HG03558 (cell line): ENCODE measurements around the gene SCD.

Source experiments
- ATAC-seq: cut with Tn5 transposase; IDR thresholded peaks from one replicate; pipeline ENCODE4 v1.9.1; 2021; ENCODE audit warnings: moderate number of reproducible peaks; ENCODE audit not compliant: unreplicated experiment; ENCODE audit errors: extremely low read depth

Gene SCD

DNA sequence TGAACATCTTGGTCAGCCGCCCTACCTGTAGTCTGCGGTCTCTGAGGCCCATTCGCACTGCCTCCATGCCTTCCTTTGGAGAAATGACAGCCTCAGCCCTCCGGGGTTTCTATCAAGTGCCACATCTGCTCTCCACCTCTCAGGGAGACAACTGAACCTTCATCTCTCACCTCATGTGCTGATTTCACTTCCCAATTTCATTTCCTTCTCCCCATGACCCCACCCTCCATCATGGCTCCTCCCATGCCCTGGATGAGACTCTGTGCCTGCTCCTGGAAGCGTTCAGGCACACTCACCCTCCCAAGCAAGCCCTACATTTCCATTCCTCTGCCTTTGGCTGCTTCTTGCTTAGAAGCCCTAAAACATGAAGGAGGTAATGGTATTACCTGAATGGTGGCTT, 7.8 kb upstream of the SCD start:
- no peak for ATAC-seq

DNA sequence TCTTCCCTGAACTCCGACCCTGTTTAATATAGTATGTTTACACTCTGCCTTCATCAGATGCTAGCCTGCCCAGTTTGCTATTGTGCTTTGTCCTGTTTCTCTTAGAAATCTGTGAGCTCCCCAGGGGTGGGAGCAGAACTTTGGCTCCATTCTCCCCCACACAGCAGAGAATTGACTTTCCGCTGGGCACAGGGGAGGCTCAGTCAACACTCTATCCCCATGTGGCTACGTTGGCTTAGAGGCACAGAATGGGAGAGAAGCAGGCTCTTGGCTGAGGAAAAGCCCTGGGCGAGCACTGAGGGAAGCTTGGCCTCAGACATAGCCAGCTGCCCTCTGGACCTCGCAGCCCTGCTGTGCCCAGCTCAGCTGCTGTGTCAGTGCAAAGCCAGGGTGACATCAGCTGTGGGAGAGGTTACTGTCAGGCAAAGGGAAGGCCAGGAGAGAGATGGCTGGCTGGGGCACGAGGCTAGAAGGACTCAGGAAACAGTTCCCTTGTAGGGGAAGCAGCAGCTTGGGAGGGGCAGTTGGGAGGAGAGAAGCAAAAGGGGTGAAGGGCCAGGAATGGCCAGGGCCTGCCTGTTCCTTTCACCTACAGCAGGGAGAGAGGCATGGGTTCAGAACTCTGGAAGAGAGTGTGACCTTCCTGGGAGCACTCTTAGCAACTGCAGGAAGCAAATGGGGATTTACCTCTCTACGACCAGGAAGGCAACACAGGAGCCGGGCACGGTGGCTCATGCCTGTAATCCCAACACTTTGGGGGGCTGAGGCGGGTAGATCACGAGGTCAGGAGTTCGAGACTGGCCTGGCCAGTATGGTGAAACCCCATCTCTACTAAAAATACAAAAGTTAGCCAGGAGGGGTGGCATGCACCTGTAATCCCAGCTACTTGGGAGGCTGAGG, 5.8 kb upstream of the SCD start:
- ATAC-seq, result no peak

DNA sequence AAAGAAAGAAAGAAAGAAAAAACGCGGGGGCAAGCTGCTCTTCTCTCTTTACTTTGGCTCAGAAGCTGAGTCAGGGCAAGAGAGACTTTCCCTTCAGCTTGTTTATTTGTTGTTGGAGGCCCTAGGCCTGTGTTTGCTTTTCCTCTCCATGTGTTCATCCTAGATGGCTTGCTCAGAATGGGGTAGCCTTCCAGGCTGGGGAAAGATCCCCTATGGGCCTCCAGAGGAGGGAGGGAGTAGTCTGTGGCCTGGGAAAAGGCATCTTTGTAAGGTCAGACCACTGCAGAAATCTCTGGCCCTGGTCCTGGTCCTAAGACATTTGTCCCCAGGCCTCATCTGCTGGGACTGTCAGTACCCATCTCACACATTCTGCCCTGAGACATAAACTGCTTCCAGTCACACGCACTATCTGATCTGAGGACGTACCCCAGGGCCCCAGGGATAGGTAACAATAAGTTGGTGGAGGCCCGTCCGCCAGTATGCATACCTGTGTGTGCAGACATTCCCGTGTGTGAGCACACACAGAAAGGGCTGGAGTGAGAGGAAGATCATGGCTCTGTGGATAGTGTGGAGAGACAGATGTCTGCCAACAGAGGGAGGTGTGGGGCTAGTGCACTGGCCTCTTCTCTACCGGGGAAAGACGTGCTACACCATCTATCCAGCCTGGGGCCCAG, 4.9 kb upstream of the SCD start:
- ATAC-seq, result no peak

DNA sequence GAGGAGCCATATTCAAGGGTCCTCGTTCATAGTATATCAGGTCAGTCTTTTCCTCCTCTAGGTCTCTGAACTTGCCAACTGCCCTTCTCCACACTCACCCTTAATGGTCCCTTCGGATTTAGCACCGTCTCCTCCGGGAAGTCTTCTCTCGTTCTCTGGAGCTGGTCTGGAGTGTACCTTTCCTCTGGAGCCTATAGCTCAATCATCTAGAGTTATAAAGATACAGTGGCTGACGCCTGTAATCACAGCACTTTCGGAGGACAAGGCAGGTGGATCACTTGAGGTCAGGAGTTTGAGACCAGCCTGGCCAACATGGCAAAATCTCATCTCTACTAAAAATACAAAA, 4.4 kb upstream of the SCD start:
- no peak for ATAC-seq

DNA sequence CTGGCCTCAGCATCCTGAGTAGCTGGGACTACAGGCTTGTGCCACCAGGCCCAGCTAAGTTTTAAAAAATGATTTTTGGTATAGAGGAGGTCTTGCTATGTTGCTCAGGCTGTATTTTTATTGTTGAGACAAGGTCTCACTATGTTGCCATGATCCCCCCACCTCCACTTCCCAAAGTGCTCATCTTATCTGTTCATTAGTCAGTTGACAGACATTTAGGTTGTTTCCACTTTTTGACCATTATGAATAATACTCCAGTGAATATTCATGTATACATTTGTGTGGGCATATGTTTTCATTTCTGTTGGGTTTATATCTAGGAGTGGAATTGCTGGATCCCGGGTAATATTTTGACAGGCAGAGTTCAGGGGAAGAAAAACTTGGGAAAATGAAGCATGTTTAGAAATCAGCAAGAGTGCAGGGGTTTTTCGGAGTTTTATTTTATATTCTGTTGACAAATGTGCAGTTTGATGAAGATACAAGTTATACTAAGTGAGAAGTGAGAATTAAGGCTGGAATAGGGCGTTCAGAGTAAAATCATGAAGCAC, 2.7 kb upstream of the SCD start:
- no peak for ATAC-seq

DNA sequence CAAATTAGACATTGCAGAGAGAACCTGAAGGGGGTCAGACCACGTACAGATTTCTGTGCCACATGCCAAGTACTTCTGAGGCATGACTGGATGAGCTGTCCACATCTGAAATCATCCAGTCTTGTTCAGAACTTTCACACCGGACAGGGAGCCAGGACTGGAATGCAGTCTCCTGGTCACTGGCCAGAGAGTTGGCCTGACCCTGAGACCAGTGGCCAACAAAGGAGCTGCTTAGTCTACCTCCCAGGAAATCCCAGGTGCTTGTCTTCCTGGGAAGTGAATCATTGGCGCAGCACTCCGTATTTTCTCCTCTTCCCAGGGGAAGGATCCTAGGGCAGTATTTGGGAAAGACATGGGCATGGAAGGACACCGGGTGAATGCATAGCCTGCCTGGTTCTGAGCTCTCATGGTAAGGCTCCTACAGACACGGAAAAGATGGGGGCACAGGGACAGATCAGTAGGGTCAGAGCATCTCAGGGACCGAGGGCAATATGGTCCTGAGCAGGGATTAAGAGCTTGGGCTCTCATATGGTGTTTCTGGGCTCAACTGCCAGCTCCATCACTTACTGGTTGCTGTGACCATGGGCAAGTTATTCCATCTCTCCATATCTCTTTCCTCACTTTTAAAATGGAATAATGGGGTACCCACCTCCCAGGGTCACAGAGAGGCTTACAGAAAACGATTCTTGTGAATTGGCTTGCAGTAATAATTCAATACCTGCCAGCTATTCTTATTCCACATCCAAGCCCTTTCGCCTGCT, 1.3 kb upstream of the SCD start:
- no peak for ATAC-seq

DNA sequence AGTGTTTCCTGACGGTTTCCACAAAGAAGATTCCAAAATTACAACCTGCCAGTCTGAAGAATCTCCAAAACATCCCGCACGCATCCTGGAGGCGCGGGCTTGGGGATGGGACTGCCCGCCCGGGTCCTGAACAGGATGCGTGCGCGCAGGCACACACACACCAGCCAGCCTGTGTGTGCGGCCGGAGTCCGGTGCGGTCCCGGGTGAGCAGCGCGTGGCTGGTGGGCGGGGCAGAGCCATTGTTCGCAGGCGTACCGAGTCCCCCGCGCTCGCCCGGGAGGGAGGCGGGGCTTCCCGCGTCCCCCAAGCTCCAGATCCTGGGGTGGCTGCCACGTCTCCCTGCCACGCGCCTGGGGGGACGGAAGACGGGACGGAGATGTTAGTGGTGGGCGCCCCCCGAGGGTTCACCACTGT, 675 bp upstream of the SCD start:
- ATAC-seq, result peak; percentile 24

DNA sequence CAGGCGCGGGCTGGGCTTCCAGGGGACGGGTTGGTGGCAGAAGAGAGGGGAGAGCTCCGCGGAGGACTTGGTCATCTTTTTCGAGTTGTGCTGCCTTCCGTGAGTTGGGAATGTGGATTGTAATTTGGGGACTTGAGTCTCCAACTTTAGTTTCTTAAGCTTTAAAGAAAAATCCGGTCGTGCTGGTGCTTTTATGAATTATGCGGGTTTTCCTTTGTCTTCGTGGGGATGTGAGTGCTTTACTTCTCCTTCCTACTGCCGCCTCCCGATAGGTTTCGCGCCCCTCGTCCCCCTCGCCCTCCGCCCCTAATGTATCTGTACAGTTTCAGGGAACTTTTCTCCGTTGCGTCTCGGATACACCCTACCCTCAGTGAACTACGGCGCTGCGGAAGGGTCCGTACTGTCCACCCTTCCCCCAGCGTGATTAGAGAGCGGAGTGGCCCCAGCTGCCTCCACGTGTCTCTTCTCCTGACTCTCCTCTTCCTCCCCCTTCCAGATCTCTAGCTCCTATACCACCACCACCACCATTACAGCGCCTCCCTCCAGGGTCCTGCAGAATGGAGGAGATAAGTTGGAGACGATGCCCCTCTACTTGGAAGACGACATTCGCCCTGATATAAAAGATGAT, 649 bp downstream of the SCD start:
- no peak for ATAC-seq

DNA sequence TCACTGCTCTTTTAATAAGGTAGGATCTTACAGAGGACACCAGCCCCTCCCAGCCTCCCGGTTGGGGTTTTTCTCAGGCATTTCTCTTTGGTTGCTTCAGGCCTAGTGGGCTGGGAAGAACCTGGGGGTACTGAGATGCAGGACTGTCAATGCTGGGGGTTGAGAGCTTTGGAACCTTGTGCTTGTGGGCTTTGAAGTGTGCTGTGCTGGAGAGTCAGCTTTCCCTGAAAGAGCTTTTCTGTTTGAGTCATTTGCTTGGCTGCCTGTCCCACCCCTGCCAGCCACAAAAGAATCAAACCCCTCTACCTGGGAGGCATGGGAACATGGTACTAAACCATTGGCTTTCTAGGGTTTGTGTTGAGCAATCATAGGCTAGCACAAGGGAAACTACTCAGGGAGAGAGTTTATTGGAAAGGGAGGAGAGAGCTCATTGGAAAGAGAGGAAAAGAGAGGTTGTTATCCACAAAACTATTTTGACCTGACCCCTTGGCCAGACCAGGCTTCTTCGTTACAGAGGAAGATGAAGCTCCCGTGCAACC, 1.4 kb downstream of the SCD start:
- no peak for ATAC-seq

DNA sequence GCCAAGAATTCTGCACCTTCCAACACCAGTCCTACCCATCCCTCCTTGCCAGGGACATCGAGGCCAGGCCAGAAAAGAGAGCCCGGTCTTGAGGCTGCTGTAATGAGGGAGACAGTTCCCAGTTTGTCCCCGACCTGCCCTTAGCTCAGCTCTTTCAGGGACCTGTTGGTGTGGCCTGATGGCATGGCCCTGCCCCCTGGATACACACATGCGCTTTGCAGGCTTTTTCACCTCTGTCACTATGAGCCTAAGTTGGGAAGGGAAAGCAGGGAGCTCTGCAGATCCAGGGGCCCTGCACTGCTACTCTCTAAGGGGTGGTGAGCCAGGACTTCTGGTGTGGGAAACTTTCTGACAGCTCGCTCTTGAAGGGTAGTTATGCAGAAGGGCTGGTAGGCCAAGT, 2.1 kb downstream of the SCD start:
- no peak for ATAC-seq

DNA sequence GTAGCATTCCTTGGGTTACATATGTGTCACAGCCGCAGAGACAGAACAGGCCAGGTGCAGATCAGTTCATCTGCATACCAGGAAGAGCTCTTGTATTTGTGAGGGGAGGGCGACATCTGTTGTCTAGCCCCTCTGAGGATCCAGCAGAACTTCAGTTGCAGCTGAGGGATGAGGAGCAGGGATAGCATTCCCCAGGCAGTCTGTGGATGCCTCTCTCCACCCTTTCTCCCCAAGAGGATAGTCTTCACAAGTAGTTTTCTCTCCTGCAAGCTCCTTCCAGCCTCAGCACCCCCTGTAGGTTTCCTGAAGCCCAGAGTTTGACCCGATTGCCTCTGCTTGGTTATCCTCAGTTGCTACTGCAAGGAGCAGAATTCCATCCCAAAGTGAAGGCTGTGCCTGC, 2.6 kb downstream of the SCD start:
- no peak for ATAC-seq

DNA sequence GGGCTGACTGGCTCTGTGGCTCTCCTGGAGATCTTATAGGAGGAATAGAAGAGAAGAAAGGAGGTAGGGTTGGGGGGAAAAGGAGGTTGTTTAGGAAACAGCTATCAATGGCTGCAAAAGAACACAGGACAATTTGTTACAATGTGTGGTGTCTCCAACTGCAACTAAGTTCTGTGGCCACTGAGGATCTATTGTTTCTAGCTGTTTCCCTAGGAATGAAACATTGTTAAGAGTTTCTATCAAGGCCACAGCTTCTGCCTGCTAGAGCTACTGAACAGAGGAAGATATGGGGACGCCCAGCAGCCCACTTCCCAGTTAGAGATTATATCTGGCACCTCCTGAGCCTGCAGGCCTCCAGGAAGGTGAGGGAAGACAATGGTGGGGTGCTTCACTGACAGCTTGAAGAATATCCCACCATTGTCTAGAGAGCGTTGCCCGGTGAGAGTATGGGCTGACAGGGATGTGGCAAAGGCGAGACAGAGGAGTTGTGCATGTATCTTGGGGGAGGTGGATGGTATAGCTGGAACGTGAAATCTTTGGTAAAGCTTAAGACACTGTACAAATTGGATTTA, 4.0 kb downstream of the SCD start:
- ATAC-seq, result no peak

DNA sequence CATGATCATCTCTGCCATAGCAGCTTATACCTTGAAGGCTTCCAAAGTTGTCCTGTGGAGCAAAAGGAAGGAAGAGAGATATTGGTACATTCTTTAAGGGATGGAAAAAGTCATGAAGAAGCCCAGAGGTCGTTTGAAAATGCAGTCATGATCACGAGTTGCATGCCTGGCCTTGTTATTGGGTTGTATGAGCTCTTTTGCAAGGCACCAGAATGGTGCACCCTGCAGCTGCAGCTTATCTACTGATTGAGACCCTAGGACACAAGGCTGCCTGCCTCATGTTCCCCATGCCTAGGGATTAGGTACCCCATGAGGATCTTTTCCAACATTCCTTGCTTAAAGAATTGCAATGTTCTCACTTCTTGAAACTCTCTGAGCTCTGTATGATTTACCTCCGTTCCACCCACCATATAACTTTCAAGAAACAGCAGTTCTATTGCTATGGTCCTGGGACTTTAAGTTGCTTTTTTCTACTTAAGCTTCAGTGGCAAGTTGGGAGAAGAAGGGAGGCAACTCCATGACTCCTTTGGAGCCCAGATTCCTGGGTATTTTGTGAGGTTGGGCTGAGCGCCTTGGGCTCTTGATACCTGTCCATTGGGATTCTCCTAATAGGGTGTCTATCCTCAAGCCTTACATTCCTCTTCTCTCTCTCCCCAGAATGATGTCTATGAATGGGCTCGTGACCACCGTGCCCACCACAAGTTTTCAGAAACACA, 6.9 kb downstream of the SCD start:
- ATAC-seq, result no peak

DNA sequence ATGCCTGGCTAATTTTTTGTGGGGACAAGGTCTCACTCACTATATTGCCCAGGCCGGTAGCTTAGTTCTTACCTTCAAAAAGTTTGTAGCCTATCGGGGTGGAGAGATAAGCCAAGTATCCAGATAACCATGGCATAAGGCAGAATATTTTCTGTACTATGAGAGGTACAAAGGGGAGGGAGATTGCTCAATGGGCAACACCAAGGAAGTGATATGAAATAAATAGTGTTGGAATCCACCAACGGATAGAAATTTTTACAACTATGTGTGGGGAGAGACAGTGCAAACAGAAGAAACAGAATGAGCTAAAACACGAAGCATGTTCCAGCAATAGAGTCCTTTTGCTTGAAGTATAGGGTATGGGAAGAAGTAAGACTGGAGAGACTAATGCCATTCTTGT, 8.1 kb downstream of the SCD start:
- no peak for ATAC-seq

DNA sequence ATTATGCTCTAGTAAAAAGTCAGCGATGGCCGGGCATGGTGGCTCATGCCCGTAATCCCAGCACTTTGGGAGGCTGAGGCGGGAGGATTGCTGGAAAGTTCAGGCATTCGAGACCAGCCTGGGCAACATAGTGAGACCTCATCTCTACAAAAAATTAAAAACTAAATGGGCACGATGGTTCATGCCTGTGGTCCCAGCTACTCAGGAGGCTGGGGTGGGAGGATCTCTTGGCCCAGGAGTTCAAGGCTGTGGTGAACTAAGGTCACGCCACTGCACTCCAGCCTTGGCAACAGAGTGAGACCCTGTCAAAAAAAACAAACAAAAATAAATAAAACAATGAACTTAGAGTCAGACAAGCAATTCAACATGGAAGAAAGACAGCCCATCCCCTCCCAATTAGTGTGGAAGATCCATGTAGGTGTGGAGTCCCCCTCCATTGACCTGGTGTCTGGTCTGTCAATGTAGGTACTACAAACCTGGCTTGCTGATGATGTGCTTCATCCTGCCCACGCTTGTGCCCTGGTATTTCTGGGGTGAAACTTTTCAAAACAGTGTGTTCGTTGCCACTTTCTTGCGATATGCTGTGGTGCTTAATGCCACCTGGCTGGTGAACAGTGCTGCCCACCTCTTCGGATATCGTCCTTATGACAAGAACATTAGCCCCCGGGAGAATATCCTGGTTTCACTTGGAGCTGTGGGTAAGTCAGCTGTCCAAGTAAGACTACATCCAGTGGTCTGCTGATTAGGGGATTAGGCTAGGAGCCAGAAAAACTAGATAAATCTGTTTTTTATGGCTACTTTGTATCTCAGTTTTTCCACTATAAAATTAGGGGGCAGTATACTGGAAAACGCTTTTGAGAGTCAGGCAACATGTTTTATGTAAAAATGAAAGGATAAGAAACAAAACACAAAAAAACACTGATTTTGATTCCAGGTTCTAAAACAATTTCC, 9.3 kb downstream of the SCD start:
- ATAC-seq, result no peak

DNA sequence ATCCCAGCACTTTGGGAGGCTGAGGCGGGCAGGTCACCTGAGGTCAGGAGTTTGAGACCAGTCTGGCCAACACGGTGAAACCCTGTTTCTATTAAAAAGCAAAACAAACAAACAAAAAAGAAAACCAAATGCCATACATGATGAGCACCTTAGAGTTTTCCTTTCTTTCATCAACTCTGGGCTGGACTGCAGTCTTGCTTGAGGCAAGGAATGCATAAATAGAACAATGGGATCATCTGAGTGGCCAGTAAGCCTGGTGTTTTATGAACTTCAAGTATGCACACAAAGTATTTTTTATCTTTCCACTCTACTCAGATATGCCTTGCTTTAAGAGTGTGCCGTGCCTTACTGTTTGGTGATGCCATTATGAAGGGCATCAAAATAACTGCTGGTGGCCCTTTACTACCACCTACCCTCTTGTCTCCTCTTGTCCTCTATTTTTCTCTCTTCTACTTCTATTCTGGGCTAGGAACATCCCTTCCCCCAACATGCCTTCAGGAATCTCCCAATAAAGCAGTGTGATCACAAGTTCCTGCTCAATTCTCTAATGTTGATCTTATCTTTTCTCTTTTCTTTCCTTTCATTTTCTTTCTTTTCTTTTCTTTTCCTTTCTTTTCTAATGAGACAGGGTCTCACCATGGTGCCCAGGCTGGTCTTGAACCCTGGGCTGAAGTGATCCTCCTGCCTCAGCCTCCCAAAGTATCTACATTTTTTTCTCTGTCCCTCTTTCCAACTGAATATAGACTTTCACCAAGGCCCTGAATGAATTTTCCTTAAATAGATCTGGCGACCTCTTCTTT, 10.2 kb downstream of the SCD start:
- no peak for ATAC-seq

DNA sequence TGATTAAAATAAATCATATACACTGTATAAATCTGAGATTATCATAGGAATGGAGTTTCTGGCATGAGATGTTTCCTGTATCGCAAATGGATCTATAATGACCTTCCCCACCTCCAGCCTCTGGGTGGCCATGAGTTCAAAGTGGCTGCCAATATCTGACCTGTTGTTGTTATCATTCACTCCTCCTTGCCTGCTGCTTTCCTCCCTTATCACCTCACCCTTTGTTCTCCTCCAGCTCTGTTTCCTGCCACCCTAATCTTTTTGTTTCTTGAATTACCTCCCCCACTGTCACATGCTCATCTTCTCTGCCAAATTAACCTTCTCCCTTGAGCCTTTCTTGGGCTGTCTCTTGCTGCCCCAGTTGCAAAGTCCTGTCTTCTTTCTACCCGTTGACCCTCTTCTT, 12.0 kb downstream of the SCD start:
- ATAC-seq, result no peak
